GM12878 (cell line): ENCODE measurements around the gene GRM1. TPM values are rescaled to one million over a fixed set of nuclear protein-coding genes. Genes with fewer than 3 reads are reported as not detected.

Source experiments
- ATAC-seq: fragments of 200-7000 bp; cut with Tn5 transposase; 3 replicates; pipeline ENCODE4 v1.9.1; 2020; ENCODE audit warnings: mild to moderate bottlenecking, moderate library complexity
- BruUV-seq: library from RNA; stranded (reverse); fragments of 400-500 nt; replicated peaks from 2 replicates; lab custom pipeline; 2021; lab: Mats Ljungman, UMichigan
- CTCF ChIA-PET: fragments of 300-600 bp; sonication (Branson Sonifier 250); formaldehyde crosslinking; extraction: SDS; loops from one replicate; lab custom pipeline; 2021; ENCODE audit warnings: inconsistent platforms; lab: Yijun Ruan, JAX
- POLR2A ChIA-PET: fragments of 350-600 bp; formaldehyde crosslinking; extraction: SDS; loops from one replicate; lab custom pipeline; 2021; ENCODE audit warnings: inconsistent platforms; lab: Charles Lee
- RAD21 ChIA-PET: fragments of 300-600 bp; sonication (Branson Sonifier 250); formaldehyde crosslinking; loops from one replicate; lab custom pipeline; 2023; ENCODE audit warnings: antibody characterized with exemption; ENCODE audit not compliant: unreplicated experiment; lab: Charles Lee
- SMC1A ChIA-PET: fragments of 300-600 bp; sonication (Branson Sonifier 250); formaldehyde crosslinking; loops from one replicate; lab custom pipeline; 2023; ENCODE audit not compliant: unreplicated experiment, uncharacterized antibody; lab: Charles Lee
- DNase-seq: peaks from one replicate; pipeline ENCODE4 v3.0.0-alpha.2; 2011; ENCODE audit warnings: low read depth, low spot score
- FAIRE-seq: peaks from 3 replicates; lab custom pipeline; 2011; peaks lifted over from hg19 to GRCh38; lab: Jason Lieb, UNC
- H2AFZ ChIP-seq: 2 replicates; pipeline ENCODE4 v1.6.0; 2011; ENCODE audit warnings: low read depth, low read length, control low read depth; ENCODE audit not compliant: control insufficient read depth
- H3K27ac ChIP-seq: 2 replicates; pipeline ENCODE4 v1.5.1; 2011; ENCODE audit warnings: control low read depth; ENCODE audit not compliant: control insufficient read depth, insufficient read depth
- H3K27me3 ChIP-seq, 2 experiments: replicated peaks in 1 of 2; 2 replicates each; pipeline versions ENCODE4 v1.6.0 to v1.6.1; 2011; ENCODE audit warnings: low read length in 1 of 2; ENCODE audit not compliant: control insufficient read depth in 2 of 2, insufficient read depth in 2 of 2
- H3K36me3 ChIP-seq, 2 experiments: 2 replicates each; pipeline ENCODE4 v1.5.1; 2011; ENCODE audit warnings: low read length in 1 of 2; ENCODE audit not compliant: control insufficient read depth in 2 of 2, insufficient read depth in 2 of 2
- H3K4me1 ChIP-seq: 2 replicates; pipeline ENCODE4 v1.6.1; 2011; ENCODE audit warnings: mild to moderate bottlenecking, low read length, moderate library complexity, mixed read lengths; ENCODE audit not compliant: control insufficient read depth, insufficient read depth
- H3K4me2 ChIP-seq: 2 replicates; pipeline ENCODE4 v1.6.0; 2011; ENCODE audit warnings: control low read depth; ENCODE audit not compliant: control insufficient read depth, insufficient read depth
- H3K4me3 ChIP-seq: fragments of 200-600 bp; sonication (generic); 2 replicates; pipeline ENCODE4 v1.5.1; 2016
- H3K79me2 ChIP-seq: 2 replicates; pipeline ENCODE4 v1.6.0; 2011; ENCODE audit warnings: low read length; ENCODE audit not compliant: control insufficient read depth, insufficient read depth
- H3K9ac ChIP-seq: 2 replicates; pipeline ENCODE4 v1.8.0; 2011; ENCODE audit warnings: low read length, control low read depth, mixed read lengths; ENCODE audit not compliant: control insufficient read depth, insufficient read depth
- H3K9me3 ChIP-seq: replicated peaks from 3 replicates; pipeline ENCODE4 v1.5.1; 2011; ENCODE audit warnings: mild to moderate bottlenecking, low read length; ENCODE audit not compliant: control insufficient read depth, insufficient read depth
- H4K20me1 ChIP-seq: 2 replicates; pipeline ENCODE4 v1.6.0; 2011; ENCODE audit not compliant: control insufficient read depth, insufficient read depth
- ELK1 ChIP-seq: IDR thresholded peaks from 2 replicates; pipeline ENCODE4 v1.6.1; 2012; ENCODE audit warnings: low read depth, low read length, improper control_type of control experiment
- FOXK2 ChIP-seq: fragments of 450-650 bp; IDR thresholded peaks from 2 replicates; pipeline ENCODE4 v1.6.1; 2017; ENCODE audit warnings: mild to moderate bottlenecking, moderate library complexity
- HCFC1 ChIP-seq: fragments of 150-350 bp; IDR thresholded peaks from 2 replicates; pipeline ENCODE4 v1.6.1; 2014; ENCODE audit warnings: low read length
- JUND ChIP-seq: IDR thresholded peaks from 2 replicates; pipeline ENCODE4 v1.6.1; 2012; ENCODE audit warnings: low read depth, mild to moderate bottlenecking, low read length, improper control_type of control experiment, moderate library complexity
- LARP7 ChIP-seq: fragments of 450-650 bp; IDR thresholded peaks from 2 replicates; pipeline ENCODE4 v1.6.1; 2017; ENCODE audit warnings: mild to moderate bottlenecking
- SMARCA5 ChIP-seq: fragments of 450-650 bp; IDR thresholded peaks from 2 replicates; pipeline ENCODE4 v1.6.1; 2017; ENCODE audit warnings: mild to moderate bottlenecking
- TCF3 ChIP-seq: IDR thresholded peaks from 2 replicates; pipeline ENCODE4 v1.6.1; 2012; ENCODE audit warnings: low read depth, mild to moderate bottlenecking, low read length, borderline replicate concordance; ENCODE audit not compliant: insufficient read depth
- ZZZ3 ChIP-seq: IDR thresholded peaks from 2 replicates; pipeline ENCODE4 v1.6.1; 2011; ENCODE audit warnings: low read depth; ENCODE audit not compliant: control insufficient read depth, insufficient read length
- in situ Hi-C: fragments of 300-500 bp; cut with MboI; formaldehyde crosslinking; loops from 9 replicates; pipeline ENCODE4 v1.14.3; 2018; ENCODE audit warnings: mixed read lengths
- intact Hi-C: fragments of 100-400 bp; cut with micrococcal nuclease; formaldehyde crosslinking; loops from one replicate; pipeline ENCODE4 v1.14.2; 2022; ENCODE audit not compliant: unreplicated experiment
- polyA plus RNA-seq, 11 experiments: library from polyadenylated mRNA; depleted of rRNA in 4 of 11; unstranded in 6 of 11; stranded (reverse) in 5 of 11; fragments of >200 nt; fragmentation: Nextera tagmentation in 4 of 11; fragmentation: Illumina TruSeq in 1 of 11; extraction: Ambion mirVana in 4 of 11; extraction: Trizol in 1 of 11; gene quantifications; 1 replicate in 1 of 11; 2 replicates in 10 of 11; pipeline versions ENCODE4 v1.2.1 to v1.2.3, GENCODE V29; 2011 to 2016; ENCODE audit warnings: inconsistent platforms in 2 of 11, missing spikeins in 2 of 11, low read depth in 1 of 11
- total RNA-seq, 4 experiments: library from RNA; depleted of rRNA in 3 of 4; stranded (reverse); fragments of >200 nt in 3 of 4; fragmentation: Illumina TruSeq in 1 of 4; extraction: Trizol in 1 of 4; gene quantifications; 2 replicates each; pipeline versions ENCODE4 v1.2.1 to v1.2.3, GENCODE V29; 2013 to 2021
- TF ChIP-seq, protein P1 (sequence below): fragments of 450-650 bp; IDR thresholded peaks from 2 replicates; pipeline ENCODE4 v1.6.1; 2016; ENCODE audit warnings: mild to moderate bottlenecking
- TF ChIP-seq, protein P2 (sequence below), 3 experiments: IDR thresholded peaks in 2 of 3; conservative IDR thresholded peaks in 1 of 3; 2 replicates each; pipeline ENCODE4 v1.5.1; 2011; ENCODE audit warnings: low read depth in 3 of 3, low read length in 3 of 3, mild to moderate bottlenecking in 3 of 3, control low read depth in 2 of 3, moderate library complexity in 2 of 3, inconsistent platforms in 1 of 3, mixed read lengths in 1 of 3; ENCODE audit not compliant: control insufficient read depth in 2 of 3, insufficient read depth in 1 of 3; ENCODE audit errors: extremely low read depth in 1 of 3

Gene GRM1
- total and polyA plus RNA-seq, 10 of the 15 experiments (the other 5 are each of a cell fraction or from before 2014, with no cell fraction given), result 0.04 TPM; not detected in 9

GRCh38 chr6:146359131-146359530, 330.3 kb downstream of the GRM1 start:
- no peak overlapping the region for H3K4me3 ChIP-seq
- ChIA-PET POLR2A (no interaction called here), RAD21 (no interaction called here), CTCF (interaction anchor here (0.6 kb wide), 1 partner anchor 36 kb away, joined by 3 read pairs; no protein-coding TSS in a partner anchor), SMC1A (no interaction called here)
- no peaks in the 10 kb centered on the region for H3K36me3 ChIP-seq
- H3K79me2 ChIP-seq, result no peaks in the 10 kb centered on the region
- H3K9me3 ChIP-seq, result no peaks in the 10 kb centered on the region
- no peaks in the 10 kb centered on the region for H3K27me3 ChIP-seq
- FAIRE-seq (no peak), DNase-seq (no peak), ATAC-seq (no peak)
- H3K4me2 ChIP-seq, result no peak overlapping the region
- H3K27ac ChIP-seq, result no peak overlapping the region
- intact Hi-C loops, result no loop called here
- in situ Hi-C loops, result no loop called here
- H4K20me1 ChIP-seq, result no peaks in the 10 kb centered on the region
- H3K4me1 ChIP-seq, result peaks cover 11% of the 10 kb centered on the region
- H2AFZ ChIP-seq, result no peak overlapping the region
- BruUV-seq, result no TSS peak
- TF ChIP-seq FOXK2 (no peak), ELK1 (no peak), HCFC1 (no peak), ZZZ3 (no peak), LARP7 (no peak), JUND (no peak), SMARCA5 (no peak), TCF3 (no peak)
- TF ChIP-seq, protein P1, sequence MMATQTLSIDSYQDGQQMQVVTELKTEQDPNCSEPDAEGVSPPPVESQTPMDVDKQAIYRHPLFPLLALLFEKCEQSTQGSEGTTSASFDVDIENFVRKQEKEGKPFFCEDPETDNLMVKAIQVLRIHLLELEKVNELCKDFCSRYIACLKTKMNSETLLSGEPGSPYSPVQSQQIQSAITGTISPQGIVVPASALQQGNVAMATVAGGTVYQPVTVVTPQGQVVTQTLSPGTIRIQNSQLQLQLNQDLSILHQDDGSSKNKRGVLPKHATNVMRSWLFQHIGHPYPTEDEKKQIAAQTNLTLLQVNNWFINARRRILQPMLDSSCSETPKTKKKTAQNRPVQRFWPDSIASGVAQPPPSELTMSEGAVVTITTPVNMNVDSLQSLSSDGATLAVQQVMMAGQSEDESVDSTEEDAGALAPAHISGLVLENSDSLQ, result no peak
- TF ChIP-seq, protein P2, sequence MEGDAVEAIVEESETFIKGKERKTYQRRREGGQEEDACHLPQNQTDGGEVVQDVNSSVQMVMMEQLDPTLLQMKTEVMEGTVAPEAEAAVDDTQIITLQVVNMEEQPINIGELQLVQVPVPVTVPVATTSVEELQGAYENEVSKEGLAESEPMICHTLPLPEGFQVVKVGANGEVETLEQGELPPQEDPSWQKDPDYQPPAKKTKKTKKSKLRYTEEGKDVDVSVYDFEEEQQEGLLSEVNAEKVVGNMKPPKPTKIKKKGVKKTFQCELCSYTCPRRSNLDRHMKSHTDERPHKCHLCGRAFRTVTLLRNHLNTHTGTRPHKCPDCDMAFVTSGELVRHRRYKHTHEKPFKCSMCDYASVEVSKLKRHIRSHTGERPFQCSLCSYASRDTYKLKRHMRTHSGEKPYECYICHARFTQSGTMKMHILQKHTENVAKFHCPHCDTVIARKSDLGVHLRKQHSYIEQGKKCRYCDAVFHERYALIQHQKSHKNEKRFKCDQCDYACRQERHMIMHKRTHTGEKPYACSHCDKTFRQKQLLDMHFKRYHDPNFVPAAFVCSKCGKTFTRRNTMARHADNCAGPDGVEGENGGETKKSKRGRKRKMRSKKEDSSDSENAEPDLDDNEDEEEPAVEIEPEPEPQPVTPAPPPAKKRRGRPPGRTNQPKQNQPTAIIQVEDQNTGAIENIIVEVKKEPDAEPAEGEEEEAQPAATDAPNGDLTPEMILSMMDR (IDR thresholded peaks at IDR 0.05 in 2 of 3, conservative IDR thresholded peaks at IDR 0.05 in 1 of 3; ENCODE audit: control insufficient read depth in 2 of 3, extremely low read depth in 1 of 3, insufficient read depth in 1 of 3, low read depth in 3 of 3, low read length in 3 of 3), result no peak
- no peak overlapping the region for H3K9ac ChIP-seq
